ENCODE data around the gene ZNF710. TPM values are rescaled to one million over a fixed set of nuclear protein-coding genes. Genes with fewer than 3 reads are reported as not detected.
"Not testable (repeated sequence)": the region's sequence is repeated elsewhere in the genome, so short reads cannot be mapped to it uniquely, and the experiment has no call there.

ZNF710 gene
- total and polyA plus RNA-seq, 3 donors from 2014 or later, result 5.7 to 9.4 (median 7.8) TPM

GRCh38 chr15:89972085-89972484 lies 29.0 kb upstream of the ZNF710 start:
- no peak overlapping the region for H3K4me3 ChIP-seq
- no peak for DNase-seq
- H3K4me1 ChIP-seq, result no peaks in the 10 kb centered on the region
- no peaks in the 10 kb centered on the region for H3K9me3 ChIP-seq
- H3K36me3 ChIP-seq (ENCODE audit: low read depth, missing control alignments), result no peaks in the 10 kb centered on the region
- H3K27me3 ChIP-seq, result no peaks in the 10 kb centered on the region
- WGBS, 2 donors, result 90 to 98% methylated on average over 4 to 5 of the region's 5 CpGs
- intact Hi-C loops (cut with DNase I; ENCODE audit: low total_unique reads), result no loop called here
- H3K27ac ChIP-seq, result no peak overlapping the region
- TF ChIP-seq, protein P1, sequence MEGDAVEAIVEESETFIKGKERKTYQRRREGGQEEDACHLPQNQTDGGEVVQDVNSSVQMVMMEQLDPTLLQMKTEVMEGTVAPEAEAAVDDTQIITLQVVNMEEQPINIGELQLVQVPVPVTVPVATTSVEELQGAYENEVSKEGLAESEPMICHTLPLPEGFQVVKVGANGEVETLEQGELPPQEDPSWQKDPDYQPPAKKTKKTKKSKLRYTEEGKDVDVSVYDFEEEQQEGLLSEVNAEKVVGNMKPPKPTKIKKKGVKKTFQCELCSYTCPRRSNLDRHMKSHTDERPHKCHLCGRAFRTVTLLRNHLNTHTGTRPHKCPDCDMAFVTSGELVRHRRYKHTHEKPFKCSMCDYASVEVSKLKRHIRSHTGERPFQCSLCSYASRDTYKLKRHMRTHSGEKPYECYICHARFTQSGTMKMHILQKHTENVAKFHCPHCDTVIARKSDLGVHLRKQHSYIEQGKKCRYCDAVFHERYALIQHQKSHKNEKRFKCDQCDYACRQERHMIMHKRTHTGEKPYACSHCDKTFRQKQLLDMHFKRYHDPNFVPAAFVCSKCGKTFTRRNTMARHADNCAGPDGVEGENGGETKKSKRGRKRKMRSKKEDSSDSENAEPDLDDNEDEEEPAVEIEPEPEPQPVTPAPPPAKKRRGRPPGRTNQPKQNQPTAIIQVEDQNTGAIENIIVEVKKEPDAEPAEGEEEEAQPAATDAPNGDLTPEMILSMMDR (IDR thresholded peaks at IDR 0.05), result no peak

DNA sequence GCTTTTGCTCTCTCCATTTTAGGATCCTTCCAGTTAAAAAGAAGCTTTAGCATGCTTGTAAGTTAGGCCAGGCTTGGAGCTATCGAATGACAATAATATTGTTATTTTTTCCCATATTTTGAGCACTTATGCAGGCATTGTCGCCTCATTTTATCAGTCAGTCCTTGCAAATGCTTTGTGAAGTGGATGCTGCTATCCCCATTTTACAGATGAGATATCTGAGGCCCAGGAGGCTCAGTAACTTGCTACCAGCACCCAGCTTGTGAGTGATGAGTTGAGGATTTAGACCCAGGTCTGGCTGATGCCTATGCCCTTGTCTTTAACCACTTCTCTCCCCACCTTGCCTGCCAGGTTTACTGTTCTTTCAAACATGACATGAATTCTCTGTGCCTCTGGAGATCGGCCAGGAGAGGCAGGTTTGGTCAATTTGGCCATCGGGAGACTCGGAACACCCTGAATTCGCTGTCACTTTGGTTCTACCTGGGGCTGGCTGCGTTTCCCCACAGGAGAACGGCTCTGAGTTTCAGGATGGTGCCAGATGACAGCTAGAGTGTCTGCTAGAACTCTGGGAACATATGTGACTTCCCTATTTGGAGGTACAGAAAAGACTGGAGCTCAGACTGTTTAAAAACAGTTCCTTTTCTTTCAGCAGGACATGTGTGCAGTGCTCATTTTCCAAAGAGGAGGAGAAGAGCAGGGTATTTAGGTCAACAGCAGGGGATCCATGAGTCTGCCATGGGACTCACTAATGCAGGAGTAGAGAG lies 25.5 kb upstream of the ZNF710 start:
- H3K36me3 ChIP-seq (ENCODE audit: low read depth, missing control alignments), result no peaks in the 10 kb centered on the region
- no peak overlapping the region for H3K4me3 ChIP-seq
- DNase-seq, result no peak
- 86 to 88% methylated on average over 8 of the region's 8 CpGs for WGBS, 2 donors
- no peaks in the 10 kb centered on the region for H3K9me3 ChIP-seq
- H3K27me3 ChIP-seq, result no peaks in the 10 kb centered on the region
- H3K4me1 ChIP-seq, result no peaks in the 10 kb centered on the region
- intact Hi-C loops (cut with DNase I; ENCODE audit: low total_unique reads), result no loop called here
- TF ChIP-seq, protein P1 (IDR thresholded peaks at IDR 0.05), result no peak
- no peak for TF ChIP-seq POLR2A (IDR thresholded peaks at IDR 0.05)
- H3K27ac ChIP-seq, result no peak overlapping the region

DNA sequence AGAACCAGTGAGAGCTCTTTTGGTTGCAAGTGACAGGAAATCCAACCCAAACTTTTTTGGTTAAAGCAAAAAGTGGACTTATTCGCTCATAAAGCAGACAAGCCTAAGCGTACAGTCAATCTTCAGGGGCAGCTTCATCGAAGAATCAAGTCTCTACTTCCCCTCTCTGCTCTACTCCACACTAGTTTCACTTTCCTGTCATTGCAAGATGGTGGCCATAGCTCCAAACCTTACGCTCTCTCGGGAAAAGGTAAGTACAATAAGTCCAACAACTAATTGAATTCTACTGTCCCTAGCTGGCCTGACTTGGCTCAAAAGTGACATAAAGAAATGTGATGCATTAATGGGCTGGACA lies 24.9 kb upstream of the ZNF710 start:
- 81 to 92% methylated on average over 5 of the region's 5 CpGs for WGBS, 2 donors
- Histone ChIP-seq H3K36me3 (ENCODE audit: low read depth, missing control alignments) (no peaks in the 10 kb centered on the region), H3K27ac (no peak overlapping the region), H3K4me1 (no peaks in the 10 kb centered on the region), H3K27me3 (no peaks in the 10 kb centered on the region), H3K9me3 (no peaks in the 10 kb centered on the region), H3K4me3 (no peak overlapping the region)
- TF ChIP-seq, protein P1 (IDR thresholded peaks at IDR 0.05), result no peak
- no peak for TF ChIP-seq POLR2A (IDR thresholded peaks at IDR 0.05)
- no peak for DNase-seq
- intact Hi-C loops (cut with DNase I; ENCODE audit: low total_unique reads), result no loop called here

- H3K27ac ChIP-seq; H3K9me3 ChIP-seq; intact Hi-C loops (cut with DNase I; ENCODE audit: low total_unique reads); H3K27me3 ChIP-seq; H3K4me1 ChIP-seq; H3K36me3 ChIP-seq (ENCODE audit: low read depth, missing control alignments); DNase-seq: not testable (repeated sequence)
- 75 to 78% methylated on average over 8 to 24 of the region's 31 CpGs for WGBS, 2 donors
- peak overlapping the region; percentile 26 to 31 for H3K4me3 ChIP-seq
Measured at GRCh38 chr15:89977836-89978235, 23.3 kb upstream of the ZNF710 start.

DNA sequence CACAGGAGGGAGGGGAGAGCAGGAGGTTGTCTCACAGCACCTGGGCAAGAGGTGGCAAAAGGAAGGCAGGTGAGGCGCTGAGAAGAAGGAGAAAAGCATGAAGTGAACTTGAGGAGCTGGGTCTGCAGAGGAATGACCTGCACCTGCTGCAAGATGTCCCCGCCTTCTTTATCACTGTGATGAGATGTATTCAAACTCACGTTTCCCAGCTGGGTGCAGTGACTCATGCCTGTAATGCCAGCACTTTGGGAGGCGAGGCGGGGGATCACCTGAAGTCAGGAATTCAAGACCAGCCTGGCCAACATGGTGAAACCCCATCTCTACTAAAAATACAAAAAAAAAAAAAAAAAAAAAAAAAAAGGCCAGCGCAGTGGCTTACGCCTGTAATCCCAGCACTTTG lies 22.2 kb upstream of the ZNF710 start:
- TF ChIP-seq POLR2A (IDR thresholded peaks at IDR 0.05), result no peak
- TF ChIP-seq, protein P1 (IDR thresholded peaks at IDR 0.05), result no peak
- Histone ChIP-seq H3K27me3 (no peaks in the 10 kb centered on the region), H3K27ac (no peak overlapping the region), H3K4me3 (no peak overlapping the region), H3K4me1 (no peaks in the 10 kb centered on the region), H3K36me3 (ENCODE audit: low read depth, missing control alignments) (no peaks in the 10 kb centered on the region), H3K9me3 (no peaks in the 10 kb centered on the region)
- DNase-seq, result no peak
- WGBS, 2 donors, result 88 to 90% methylated on average over 7 of the region's 7 CpGs
- intact Hi-C loops (cut with DNase I; ENCODE audit: low total_unique reads), result no loop called here

Data from testis (tissue), 3 donors.